Activated CD8-positive, alpha-beta memory T cell treated with anti-CD3 and anti-CD28 coated beads, Interleukin-2, amount 50 U/mL, for 1 hour (primary cell): ENCODE data around the gene SNRNP25.
"Not testable (repeated sequence)": the region's sequence is repeated elsewhere in the genome, so short reads cannot be mapped to it uniquely, and the experiment has no call there.

Source experiments
- DNase-seq: peaks from one replicate; pipeline ENCODE4 v3.0.0-alpha.2; 2020; ENCODE audit errors: extremely low read depth

SNRNP25 gene

GRCh38 chr16:41439-42068, 12.1 kb upstream of the SNRNP25 start:
- no peak for DNase-seq

- no peak for DNase-seq
These were observed 11.6 kb upstream of the SNRNP25 start for GRCh38 chr16:42069-42457.

GRCh38 chr16:42691-43090, 10.9 kb upstream of the SNRNP25 start:
- DNase-seq = no peak

GRCh38 chr16:43294-43693, 10.3 kb upstream of the SNRNP25 start:
- DNase-seq = no peak

- no peak for DNase-seq
These were observed 9.0 kb upstream of the SNRNP25 start for GRCh38 chr16:44655-45054.

- DNase-seq = no peak
These were observed 8.2 kb upstream of the SNRNP25 start for GRCh38 chr16:45454-45853.

GRCh38 chr16:46510-46909, 7.1 kb upstream of the SNRNP25 start:
- not testable (repeated sequence) for DNase-seq

GRCh38 chr16:47234-47633, 6.4 kb upstream of the SNRNP25 start:
- DNase-seq = no peak

- no peak for DNase-seq
These were observed 2.6 kb upstream of the SNRNP25 start for GRCh38 chr16:50769-51591.

- DNase-seq = no peak
These were observed 581 bp downstream of the SNRNP25 start for GRCh38 chr16:54237-54581.

- no peak for DNase-seq
These were observed 2.0 kb downstream of the SNRNP25 start for GRCh38 chr16:55571-56136.

GRCh38 chr16:56231-56927, 2.8 kb downstream of the SNRNP25 start:
- DNase-seq = no peak

- no peak for DNase-seq
These were observed 4.1 kb downstream of the SNRNP25 start for GRCh38 chr16:57711-58110.

- no peak for DNase-seq
These were observed 5.1 kb downstream of the SNRNP25 start for GRCh38 chr16:58491-59439.

- no peak for DNase-seq
These were observed 5.9 kb downstream of the SNRNP25 start for GRCh38 chr16:59440-60059.

- DNase-seq = no peak
These were observed 6.5 kb downstream of the SNRNP25 start for GRCh38 chr16:60166-60565.

- DNase-seq = no peak
These were observed 7.6 kb downstream of the SNRNP25 start for GRCh38 chr16:60929-61878.

GRCh38 chr16:61879-62281, 8.3 kb downstream of the SNRNP25 start:
- no peak for DNase-seq

GRCh38 chr16:62283-62967, 8.8 kb downstream of the SNRNP25 start:
- DNase-seq = no peak
